Ishikawa (cell line): Measurements from ENCODE around the gene MAGEC3.

ENCODE experiments used
- CEBPB ChIP-seq: IDR thresholded peaks from 2 replicates; pipeline ENCODE4 v1.6.1; 2012
- CREB1 ChIP-seq: IDR thresholded peaks from 2 replicates; pipeline ENCODE4 v1.6.1; 2012; ENCODE audit warnings: low read depth
- EGR1 ChIP-seq: IDR thresholded peaks from 2 replicates; pipeline ENCODE4 v1.6.1; 2012
- EP300 ChIP-seq: IDR thresholded peaks from 2 replicates; pipeline ENCODE4 v1.6.1; 2012; ENCODE audit warnings: borderline replicate concordance
- FOXM1 ChIP-seq: IDR thresholded peaks from 2 replicates; pipeline ENCODE4 v1.6.1; 2012; ENCODE audit warnings: low read depth, borderline replicate concordance
- NFIC ChIP-seq: IDR thresholded peaks from 2 replicates; pipeline ENCODE4 v1.6.1; 2012
- RAD21 ChIP-seq: IDR thresholded peaks from 2 replicates; pipeline ENCODE4 v1.6.1; 2012; ENCODE audit warnings: low read depth
- TAF1 ChIP-seq: IDR thresholded peaks from 2 replicates; pipeline ENCODE4 v1.6.1; 2012; ENCODE audit warnings: low read depth, mild to moderate bottlenecking
- TCF12 ChIP-seq: IDR thresholded peaks from 2 replicates; pipeline ENCODE4 v1.6.1; 2012; ENCODE audit warnings: low read depth
- TEAD4 ChIP-seq: IDR thresholded peaks from 2 replicates; pipeline ENCODE4 v1.6.1; 2012
- USF1 ChIP-seq: IDR thresholded peaks from 2 replicates; pipeline ENCODE4 v1.6.1; 2012
- YY1 ChIP-seq: IDR thresholded peaks from 2 replicates; pipeline ENCODE4 v1.6.1; 2012; ENCODE audit warnings: low read depth
- ZBTB7A ChIP-seq: IDR thresholded peaks from 2 replicates; pipeline ENCODE4 v1.6.1; 2012; ENCODE audit warnings: low read depth
- TF ChIP-seq, protein P1 (sequence below): IDR thresholded peaks from 2 replicates; pipeline ENCODE4 v1.6.1; 2012
- TF ChIP-seq, protein P2 (sequence below): IDR thresholded peaks from 2 replicates; pipeline ENCODE4 v1.6.1; 2012; ENCODE audit warnings: low read depth, mild to moderate bottlenecking

Gene MAGEC3

GRCh38 chrX:141924293-141924692, 86.2 kb downstream of the MAGEC3 start:
- TF ChIP-seq EP300 (no peak), RAD21 (no peak), CEBPB (no peak), TCF12 (no peak), YY1 (no peak), TEAD4 (no peak), EGR1 (no peak)
- TF ChIP-seq, protein P1, sequence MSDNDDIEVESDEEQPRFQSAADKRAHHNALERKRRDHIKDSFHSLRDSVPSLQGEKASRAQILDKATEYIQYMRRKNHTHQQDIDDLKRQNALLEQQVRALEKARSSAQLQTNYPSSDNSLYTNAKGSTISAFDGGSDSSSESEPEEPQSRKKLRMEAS = no peak
- TF ChIP-seq, protein P2, sequence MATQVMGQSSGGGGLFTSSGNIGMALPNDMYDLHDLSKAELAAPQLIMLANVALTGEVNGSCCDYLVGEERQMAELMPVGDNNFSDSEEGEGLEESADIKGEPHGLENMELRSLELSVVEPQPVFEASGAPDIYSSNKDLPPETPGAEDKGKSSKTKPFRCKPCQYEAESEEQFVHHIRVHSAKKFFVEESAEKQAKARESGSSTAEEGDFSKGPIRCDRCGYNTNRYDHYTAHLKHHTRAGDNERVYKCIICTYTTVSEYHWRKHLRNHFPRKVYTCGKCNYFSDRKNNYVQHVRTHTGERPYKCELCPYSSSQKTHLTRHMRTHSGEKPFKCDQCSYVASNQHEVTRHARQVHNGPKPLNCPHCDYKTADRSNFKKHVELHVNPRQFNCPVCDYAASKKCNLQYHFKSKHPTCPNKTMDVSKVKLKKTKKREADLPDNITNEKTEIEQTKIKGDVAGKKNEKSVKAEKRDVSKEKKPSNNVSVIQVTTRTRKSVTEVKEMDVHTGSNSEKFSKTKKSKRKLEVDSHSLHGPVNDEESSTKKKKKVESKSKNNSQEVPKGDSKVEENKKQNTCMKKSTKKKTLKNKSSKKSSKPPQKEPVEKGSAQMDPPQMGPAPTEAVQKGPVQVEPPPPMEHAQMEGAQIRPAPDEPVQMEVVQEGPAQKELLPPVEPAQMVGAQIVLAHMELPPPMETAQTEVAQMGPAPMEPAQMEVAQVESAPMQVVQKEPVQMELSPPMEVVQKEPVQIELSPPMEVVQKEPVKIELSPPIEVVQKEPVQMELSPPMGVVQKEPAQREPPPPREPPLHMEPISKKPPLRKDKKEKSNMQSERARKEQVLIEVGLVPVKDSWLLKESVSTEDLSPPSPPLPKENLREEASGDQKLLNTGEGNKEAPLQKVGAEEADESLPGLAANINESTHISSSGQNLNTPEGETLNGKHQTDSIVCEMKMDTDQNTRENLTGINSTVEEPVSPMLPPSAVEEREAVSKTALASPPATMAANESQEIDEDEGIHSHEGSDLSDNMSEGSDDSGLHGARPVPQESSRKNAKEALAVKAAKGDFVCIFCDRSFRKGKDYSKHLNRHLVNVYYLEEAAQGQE = no peak

DNA sequence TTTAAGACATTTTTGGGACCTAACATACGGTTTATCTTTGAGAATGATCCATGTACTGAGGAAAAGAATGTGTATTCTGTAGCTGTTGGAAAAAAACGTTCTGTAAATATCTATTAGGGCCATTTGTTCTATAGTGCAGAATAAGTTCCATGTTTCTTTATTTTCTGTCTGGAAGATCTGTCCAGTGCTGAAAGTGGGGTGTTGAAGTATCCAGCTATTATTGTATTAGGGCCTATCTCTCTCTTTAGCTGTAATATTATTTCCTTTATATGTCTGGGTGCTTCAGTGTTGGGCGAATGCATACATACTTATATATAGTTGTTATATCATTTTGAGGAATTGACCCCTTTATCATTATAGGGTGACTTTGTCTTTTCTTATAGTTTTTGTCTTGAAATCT, 90.3 kb downstream of the MAGEC3 start:
- TF ChIP-seq TEAD4 (no peak), RAD21 (no peak), TCF12 (no peak), CREB1 (no peak)
- TF ChIP-seq, protein P2 = peak; percentile 57; the same call in 1 of the 2 replicates

GRCh38 chrX:141934059-141934641, 96.0 kb downstream of the MAGEC3 start:
- TF ChIP-seq EP300 = no peak
- no peak for TF ChIP-seq EGR1
- no peak for TF ChIP-seq CREB1
- TF ChIP-seq, protein P2 = no peak
- TF ChIP-seq USF1 = no peak
- TF ChIP-seq RAD21 = no peak
- no peak for TF ChIP-seq FOXM1
- no peak for TF ChIP-seq NFIC
- no peak for TF ChIP-seq TCF12
- TF ChIP-seq TAF1 = no peak
- no peak for TF ChIP-seq YY1
- no peak for TF ChIP-seq TEAD4
- no peak for TF ChIP-seq CEBPB

GRCh38 chrX:141935645-141936044, 97.5 kb downstream of the MAGEC3 start:
- TF ChIP-seq YY1 (no peak), EP300 (no peak), CREB1 (no peak), ZBTB7A (no peak), NFIC (no peak), TCF12 (no peak), FOXM1 (no peak), TEAD4 (no peak), RAD21 (no peak), USF1 (no peak), EGR1 (no peak), TAF1 (no peak), CEBPB (no peak)
- TF ChIP-seq, protein P1 = no peak
- TF ChIP-seq, protein P2 = no peak
